Stimulated activated CD4-positive, alpha-beta T cell treated with anti-CD3 and anti-CD28 coated beads, TNF-alpha, amount 100 ng/mL, for 4 hours (primary cell): Measurements from ENCODE around the gene MYO16.
"Not testable (repeated sequence)": the region's sequence is repeated elsewhere in the genome, so short reads cannot be mapped to it uniquely, and the experiment has no call there.

ENCODE experiments used
- DNase-seq, 3 experiments: peaks; one replicate each; pipeline ENCODE4 v3.0.0-alpha.2; 2020; ENCODE audit warnings: low read depth in 3 of 3

Gene MYO16

DNA sequence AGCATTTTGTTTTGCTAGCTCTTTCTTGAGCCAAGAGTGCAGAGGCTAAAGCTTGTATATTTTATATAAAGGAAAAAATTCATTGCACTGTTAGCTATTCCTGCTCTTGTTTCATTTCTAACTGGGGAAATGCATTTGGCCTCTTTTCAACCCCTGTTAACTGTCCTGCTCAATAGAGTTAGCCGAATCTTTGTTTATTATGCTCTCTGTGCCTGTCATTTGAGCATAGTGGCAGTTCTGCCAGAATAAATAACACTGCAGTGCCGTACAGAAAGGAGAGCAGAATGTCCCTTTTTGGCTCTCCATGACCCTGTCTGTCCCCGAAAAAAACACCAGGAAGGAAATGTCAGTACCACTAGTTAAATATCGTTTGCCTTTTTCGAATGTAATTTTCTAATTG lies 350.8 kb downstream of the MYO16 start:
- no peak for DNase-seq

DNA sequence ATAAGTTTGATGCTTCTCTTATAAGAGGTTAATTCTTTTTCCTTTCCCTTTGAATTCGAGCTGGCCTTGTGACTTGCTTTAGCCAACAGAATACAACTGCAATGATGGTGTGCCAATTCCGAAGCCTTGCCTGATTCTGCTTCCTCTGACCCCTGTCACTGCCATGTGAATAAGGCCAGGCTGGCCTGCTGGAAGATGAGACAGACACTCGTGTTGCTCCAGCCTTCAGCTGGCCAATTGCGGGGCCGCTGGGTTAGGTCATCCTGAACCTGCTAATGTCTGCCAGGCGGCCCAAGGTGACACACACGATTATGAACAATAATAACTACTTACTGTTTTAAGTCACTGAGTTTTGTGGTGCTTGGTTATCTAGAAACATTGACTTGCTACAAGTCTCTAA lies 352.0 kb downstream of the MYO16 start:
- no peak for DNase-seq

DNA sequence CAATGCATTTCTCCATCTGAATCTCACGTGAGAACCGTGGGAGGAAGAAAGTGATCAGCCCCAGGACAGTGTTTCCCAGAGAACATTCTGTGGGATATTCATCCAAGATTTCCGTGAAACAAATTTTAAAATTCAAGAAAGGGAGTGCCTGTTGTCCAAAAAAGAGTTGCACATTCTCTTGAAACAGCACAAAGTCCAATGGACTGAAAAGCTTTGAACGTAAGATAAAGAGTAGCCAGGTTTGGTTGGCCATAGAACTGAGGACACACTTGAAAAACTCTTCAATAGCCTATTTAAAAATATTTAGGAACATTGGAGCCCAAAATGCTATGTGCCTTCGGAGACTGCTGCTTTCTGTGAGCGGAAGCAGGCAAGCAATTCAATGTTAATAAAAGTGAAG lies 353.9 kb downstream of the MYO16 start:
- no peak for DNase-seq

DNA sequence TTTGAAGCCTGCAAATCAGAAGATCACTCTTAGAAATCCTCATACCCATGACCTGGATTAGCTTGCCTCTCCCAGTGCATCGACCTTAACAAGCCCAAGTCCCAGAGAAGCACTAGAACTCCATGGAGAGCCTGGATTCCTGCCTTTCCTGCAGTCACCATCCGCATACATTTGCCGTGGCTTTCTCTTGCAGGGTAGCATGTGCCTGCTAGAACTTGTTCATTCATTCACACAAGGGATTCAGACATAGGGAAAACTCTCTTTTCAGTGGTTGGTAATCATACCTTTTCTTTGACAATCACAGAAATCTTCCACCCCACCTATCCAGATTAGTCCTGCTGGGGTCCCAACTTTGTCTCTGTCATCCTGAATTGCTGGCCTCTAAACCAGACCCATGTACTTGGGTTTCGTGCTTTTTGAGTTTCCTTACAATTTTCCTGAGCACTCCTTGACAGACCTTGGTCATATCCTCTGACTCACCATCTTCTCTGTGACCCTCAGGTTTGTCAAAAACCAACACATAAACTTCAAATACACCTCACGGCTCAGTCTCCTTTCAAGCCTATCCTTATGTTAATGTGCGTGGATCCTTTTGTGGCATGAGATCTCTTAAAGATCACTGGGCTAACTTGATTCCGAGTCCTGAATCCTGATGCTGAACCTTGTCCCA lies 355.0 kb downstream of the MYO16 start:
- DNase-seq: no peak

GRCh38 chr13:108985166-108985565 lies 355.8 kb downstream of the MYO16 start:
- no peak for DNase-seq

- no peak for DNase-seq
These were observed 358.1 kb downstream of the MYO16 start for GRCh38 chr13:108987517-108987916.

- no peak for DNase-seq
These were observed 358.5 kb downstream of the MYO16 start for GRCh38 chr13:108987944-108988343.

DNA sequence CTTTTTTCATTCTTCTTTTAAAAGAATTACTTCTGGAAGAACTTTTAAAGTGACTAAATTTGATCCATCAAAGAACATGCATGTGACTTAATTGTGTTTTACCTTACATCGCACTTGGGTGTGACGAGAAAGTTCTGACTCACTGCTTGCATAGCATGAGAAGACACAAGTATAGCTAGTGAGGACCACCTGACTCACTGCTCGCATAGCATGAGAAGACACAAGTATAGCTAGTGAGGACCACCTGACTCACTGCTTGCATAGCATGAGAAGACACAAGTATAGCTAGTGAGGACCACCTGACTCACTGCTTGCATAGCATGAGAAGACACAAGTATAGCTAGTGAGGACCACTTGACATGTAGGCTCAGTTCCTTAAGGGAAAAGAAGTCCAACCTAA lies 362.0 kb downstream of the MYO16 start:
- DNase-seq: not testable (repeated sequence)

- DNase-seq: no peak
These were observed 363.9 kb downstream of the MYO16 start for GRCh38 chr13:108993346-108993745.

DNA sequence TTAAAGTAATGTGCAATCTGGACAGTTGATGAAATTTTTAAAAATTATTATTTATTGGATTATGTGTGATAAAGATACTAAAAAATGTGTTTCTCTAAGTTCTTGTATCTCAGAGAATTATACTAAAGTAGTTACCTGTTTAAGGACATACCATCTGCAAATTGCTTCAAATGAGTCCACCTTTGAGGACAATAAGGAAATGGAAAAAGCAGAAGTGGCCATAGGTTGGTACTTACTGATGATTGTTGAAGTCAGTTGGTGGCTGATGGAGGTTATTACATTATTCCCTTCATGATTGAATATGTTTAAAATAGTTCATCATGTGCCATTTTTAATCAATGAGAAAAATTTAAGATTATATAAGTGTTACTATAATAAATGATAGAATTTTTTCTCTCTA lies 367.0 kb downstream of the MYO16 start:
- DNase-seq: no peak

- no peak for DNase-seq
These were observed 370.8 kb downstream of the MYO16 start for GRCh38 chr13:109000207-109000606.

GRCh38 chr13:109002934-109003333 lies 373.5 kb downstream of the MYO16 start:
- DNase-seq: no peak

DNA sequence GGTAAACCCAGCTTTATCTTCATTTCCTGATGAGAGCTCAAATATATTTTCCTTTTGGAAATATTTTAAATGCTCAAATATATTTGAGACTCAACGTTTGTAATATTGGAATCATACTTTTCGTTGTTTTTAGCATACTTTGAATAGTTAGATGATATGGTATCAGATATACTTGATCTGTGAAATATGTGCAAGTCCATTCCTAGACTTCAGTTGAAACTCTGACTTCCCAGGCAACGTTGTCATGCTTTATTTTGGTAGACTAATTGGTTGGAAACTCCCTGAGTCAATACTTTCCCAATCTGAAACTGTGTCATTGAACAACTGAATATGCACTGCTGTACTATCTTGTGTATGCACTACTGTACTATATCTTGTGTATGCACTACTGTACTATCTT lies 378.5 kb downstream of the MYO16 start:
- DNase-seq: no peak

GRCh38 chr13:109009756-109010155 lies 380.3 kb downstream of the MYO16 start:
- no peak for DNase-seq

DNA sequence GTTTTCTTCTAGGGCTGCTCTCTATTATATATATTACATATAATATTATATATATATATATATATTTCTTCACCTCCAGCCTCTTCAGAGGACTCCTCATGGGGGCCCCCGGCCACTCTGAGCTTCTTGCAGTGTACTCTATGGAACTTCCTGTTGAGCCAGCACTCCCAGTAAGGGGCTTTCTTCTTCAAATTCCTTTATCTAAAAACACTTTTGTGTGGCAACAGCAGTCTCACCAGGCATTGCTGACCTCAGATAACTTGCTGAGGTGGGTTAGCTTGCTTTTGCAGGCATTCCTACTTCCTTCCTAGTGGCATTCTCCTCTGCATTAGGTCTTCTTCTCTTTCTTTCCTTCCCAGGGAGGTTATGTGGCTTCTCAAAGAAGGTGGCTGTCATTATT lies 381.5 kb downstream of the MYO16 start:
- DNase-seq: no peak

DNA sequence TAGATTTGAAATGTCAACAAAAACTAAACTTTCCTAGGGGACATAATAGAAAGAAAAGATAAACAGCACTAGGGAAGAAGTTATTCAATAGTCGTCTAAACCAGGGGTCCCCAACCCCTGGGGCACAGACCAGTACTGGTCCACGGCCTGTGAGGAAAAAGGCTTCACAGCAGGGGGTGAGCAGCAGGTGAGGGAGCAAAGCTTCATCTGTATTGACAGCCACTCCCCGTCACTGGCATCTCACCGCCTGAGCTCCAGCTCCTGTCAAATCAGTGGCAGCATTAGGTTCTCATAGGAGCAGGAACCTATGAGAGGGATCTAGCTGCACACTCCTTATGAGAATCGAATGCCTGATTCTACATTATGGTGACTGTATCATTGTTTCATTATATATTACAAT lies 382.7 kb downstream of the MYO16 start:
- no peak for DNase-seq

DNA sequence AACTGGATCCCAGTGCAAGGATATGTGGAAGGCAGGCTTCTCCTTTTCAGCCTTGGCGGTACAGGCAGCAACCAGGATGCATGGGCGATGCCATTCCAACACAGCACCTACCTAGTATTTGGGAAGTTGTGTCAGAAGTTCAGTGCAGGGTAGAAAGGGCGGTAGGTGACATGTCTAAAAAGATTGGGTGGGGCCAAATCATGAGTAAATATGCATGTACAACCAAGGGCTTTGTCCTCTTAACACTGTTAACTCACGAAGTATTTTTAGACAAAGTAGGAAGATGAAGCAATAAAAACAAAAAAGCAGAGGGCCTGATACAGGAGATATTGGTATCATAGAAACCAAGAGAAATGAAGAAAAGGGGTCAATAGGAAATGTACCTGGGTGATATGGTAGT lies 392.1 kb downstream of the MYO16 start:
- DNase-seq: no peak

- DNase-seq: no peak
These were observed 395.2 kb downstream of the MYO16 start for GRCh38 chr13:109024611-109025010.

DNA sequence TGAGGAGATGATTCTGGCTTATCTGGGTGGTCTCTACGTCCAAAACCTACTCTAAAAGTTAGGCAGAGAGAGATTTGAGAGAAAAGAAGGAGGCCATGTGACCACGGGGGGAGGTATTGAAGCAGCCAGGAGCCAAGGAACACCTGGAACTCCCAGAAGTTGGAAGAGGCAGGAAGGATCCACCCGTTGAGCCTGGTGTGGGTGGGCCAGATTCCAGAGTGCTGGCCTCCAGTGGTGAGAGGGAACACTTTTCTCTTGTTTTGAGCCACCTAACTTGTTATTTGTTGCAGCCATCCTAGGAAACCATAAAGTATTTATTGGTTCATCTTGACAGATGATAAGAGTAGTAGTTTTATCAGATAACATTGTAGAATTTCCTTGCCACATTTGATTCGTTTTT lies 396.9 kb downstream of the MYO16 start:
- DNase-seq: no peak

DNA sequence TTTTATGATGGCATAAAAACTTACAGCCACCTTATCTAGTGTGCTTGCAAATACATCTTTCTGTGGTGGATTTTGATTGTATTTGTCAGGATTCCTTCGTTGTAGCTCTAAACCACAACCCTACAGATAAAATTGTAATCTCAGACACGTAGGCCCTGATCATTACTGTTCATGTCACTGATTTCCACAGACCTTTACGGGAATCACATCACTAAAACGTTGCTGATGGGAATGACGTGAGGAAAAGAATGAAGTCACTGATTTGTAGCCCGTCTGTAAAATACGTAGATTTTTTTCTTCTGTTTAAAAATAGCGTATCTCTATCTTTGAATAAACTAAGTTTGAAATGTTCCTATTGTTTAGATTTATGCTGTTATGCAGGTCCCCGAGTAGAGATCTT lies 399.2 kb downstream of the MYO16 start:
- DNase-seq: no peak

DNA sequence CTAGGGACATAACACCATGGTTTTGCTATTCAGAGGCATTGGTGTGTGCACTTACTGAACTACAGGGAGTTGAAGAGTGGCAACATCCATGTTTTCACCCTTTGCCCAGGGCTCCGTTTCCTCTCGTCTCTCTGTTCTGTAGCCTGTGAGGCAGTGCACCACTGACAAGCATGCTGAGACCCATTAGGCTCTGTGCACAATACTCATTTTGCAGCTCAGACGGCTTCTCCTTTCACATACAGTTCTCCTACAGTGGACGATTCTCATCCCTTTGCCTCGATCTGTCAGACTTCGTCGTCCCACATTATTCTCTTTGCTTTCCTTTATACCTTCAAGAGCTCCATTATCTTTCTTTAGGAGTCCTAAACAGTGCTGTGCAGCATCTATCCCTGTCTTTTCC lies 403.7 kb downstream of the MYO16 start:
- no peak for DNase-seq

GRCh38 chr13:109036078-109036780 lies 406.8 kb downstream of the MYO16 start:
- no peak for DNase-seq

DNA sequence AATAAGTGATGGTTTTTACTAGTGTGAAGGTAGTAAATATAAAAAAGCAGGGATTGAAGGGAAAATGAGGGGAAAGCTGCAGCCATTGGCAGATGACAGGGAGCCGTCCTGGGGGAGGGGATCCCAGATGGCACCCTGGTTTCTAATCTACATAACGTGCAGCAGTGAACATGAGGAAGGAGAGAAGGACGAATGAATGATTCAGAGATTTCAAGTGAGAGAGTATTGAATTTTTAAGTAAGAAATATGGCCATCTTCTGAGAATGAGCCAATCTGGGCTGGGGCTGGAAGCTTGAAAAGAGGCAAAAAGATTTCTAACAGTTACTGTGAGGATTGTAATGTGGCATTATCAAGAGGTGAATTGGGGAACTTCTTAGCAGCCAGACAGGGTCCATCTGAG lies 414.2 kb downstream of the MYO16 start:
- no peak for DNase-seq

DNA sequence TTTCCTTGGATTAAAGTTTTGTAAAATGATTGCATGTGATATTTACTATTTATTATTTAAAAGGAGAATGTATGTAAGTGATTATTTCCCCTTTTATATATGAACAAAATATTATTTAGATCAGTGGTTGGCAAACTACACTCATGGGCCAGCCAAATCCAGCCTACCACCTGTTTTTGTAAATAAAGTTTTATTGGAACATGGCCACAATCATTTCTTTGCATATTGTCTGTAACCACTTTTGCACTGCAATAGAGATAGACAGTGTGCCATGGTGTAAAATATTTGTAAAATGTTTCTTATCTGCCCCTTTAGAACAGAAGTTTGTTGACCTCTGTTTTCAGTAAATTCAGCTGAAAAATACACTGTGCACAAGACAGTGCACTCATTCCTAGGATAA lies 426.4 kb downstream of the MYO16 start:
- DNase-seq: no peak
